Activated CD4-positive, CD25-positive, alpha-beta regulatory T cell treated with anti-CD3 and anti-CD28 coated beads, Interleukin-2, amount 50 U/mL, for 24 hours (primary cell): ENCODE measurements around the gene PALM3.

ENCODE experiments used
- ATAC-seq, 2 donors: fragments of 150-1000 bp; cut with Tn5 transposase; one replicate each; pipeline ENCODE4 v1.10.0; 2021; ENCODE audit warnings: mild to moderate bottlenecking in 1 of 2, moderate library complexity in 1 of 2

The PALM3 gene, protein sequence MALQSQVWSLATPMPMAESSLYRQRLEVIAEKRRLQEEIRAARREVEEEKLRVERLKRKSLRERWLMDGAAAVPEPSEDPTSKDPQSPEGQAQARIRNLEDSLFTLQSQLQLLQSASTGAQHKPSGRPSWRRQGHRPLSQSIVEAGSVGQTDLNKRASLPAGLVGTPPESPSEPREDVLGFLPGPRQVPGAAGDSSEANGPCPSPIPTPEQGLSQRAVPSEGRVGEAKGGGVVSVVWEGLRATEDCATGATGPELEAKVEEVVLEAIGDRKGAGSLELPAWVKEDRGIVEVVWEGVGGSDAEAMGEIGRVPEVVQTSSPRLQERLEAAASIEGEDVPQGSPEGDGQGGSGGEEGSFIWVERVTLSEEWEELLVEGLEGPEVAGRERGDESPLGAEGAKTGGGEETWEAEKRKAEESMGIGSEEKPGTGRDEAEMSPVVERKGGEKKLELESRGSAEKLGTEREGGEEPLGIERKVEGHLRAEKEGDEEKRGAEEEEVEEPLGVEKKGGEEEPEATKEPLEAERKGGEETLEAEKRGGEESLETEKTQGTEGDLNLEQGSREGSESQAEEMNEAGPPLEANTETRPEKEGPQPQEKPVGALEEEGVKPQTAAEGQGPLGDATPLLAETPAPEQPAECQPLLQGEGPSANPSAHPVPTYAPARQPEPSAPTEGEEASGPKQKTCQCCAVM

DNA sequence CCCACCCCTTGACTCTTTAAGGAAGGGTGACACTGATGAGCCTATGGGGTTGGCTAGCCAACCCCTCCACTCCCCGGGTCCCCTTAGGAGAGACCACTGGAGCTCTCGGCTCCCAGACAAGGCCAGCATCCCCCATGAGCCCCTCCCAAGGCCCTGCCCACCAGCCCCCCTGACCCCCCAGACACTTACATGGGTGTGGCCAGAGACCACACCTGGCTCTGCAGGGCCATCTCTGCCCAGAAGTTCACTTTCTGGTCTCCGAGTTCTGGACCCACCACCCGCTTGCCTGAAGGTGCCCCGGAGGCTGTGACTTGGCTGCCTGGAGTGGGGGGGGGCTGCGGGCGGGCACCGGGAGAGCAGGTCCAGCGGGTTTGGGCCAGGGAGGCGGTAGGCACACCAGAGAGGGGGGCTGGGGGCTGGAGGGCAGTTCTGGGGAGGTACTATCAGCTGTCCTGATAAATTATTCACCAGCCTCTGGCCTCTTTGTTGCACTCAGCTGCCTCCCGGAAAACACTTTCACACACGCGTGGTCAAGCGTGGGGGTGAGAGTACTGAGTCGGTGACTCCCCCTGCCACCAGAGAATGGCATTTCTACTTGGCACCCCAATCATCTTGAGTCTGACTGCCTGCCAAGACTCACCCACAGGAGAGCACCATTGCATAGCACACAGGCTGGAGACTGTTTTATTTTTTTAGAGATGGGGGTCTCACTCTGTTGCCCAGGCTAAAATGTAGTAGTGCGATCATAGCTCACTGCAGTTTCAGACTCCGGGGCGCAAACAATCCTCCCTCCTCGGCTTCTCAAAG, at the start of gene PALM3:
Gene PALM3, minus strand, starts transcription at position 326 of the 807 bp plus-strand sequence. Its CDS starts 96 bp downstream, at position 230.
- ATAC-seq, result no peak

DNA sequence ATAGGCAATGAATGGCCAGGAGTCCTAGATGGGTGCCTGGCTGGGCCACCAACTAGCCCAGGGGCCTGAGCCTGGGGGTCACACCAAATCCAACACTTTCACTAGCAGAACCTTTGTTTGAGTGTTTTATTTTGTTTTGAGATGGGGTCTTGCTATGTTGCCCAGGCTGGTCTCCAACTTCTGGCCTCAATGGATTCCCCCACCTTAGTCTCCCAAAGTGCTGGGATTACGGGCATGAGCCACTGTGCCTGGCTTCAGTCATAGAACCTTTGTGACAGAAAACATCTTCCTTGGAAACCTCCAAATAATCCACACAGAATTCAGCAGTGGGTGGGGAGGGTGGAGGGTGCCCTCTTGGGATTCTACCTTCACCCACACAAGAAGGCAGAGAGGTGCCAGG, 49.6 kb upstream of the PALM3 start:
- no peak for ATAC-seq

DNA sequence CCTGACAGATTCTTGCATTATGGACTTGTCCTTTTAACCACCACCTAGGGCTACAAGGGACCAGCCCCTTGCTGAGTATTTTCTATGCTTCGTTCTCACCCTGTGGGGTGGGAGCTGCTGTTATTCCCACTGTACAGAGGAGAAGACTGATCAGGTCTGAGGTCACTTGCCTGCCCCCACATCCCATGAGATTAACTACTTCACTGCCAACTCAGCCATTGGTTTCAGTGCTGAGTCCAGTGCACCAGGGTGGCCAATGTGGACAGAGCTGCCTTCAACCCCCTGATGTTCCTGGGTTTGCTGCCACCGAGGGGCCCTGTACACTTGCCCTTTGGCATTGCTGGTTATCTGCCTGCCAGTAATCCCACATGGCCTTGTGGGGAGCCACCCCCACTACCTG, 48.8 kb upstream of the PALM3 start:
- no peak for ATAC-seq

DNA sequence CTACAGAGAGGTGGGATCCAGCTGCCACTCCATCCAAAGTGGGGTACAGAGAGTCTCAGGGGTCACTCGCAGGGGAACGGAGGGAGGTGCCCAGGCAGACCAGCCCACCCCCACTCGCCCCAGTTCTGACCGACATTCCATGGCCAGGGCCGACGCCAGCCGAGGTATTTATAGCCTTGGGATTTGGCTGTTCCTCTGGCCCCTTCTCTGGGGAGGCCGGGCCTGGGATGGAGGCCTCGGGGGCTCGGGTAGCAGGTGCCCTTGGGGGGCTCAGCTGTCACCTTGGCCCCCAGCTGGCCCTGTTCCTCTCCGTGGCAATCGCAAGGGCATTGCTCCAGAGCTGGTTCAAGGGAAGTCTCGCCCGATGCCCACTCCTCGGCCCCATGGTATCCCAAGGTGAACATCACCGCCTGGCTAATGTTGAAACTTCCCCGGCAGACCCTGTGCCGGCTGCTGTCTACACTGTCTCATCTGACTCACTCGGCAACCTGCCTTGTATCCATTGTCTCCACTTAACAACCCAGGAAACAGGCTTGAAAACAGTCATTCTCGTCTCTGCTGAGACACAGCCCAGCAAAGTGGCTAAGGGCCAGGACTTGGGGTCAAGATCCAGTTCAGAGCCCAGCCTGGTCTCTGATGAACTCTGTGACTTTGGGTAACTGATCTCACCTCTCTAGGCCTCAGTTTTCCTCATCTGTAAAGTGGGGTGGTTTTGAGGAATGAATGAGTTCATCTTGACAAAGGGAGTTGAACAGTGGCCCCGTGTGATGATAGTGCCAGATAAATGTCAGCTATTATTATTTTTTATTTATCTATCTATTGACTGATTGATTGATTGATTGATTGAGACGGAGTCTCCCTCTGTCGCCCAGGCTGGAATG, 45.9 kb upstream of the PALM3 start:
- ATAC-seq, result no peak

DNA sequence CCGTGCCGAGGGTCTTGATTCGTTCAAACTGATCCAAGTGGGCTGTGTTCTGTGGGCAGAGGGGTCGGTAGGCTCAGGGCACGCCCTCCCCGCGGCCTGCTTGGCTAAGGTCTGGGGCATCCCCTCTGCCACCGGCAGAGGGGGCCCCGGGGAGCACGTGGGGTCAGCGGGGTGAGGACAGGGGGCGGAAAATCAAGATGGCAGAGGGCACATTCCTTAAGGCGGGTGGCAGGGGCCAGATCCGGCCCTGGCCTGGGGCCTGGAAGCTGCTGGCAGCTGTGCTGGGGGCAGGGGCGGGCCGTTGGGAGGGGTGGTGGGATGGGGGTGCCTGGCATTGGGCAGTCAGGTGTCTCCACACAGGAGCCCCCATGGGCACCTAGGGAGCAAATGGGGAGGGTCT, 45.0 kb upstream of the PALM3 start:
- no peak for ATAC-seq

DNA sequence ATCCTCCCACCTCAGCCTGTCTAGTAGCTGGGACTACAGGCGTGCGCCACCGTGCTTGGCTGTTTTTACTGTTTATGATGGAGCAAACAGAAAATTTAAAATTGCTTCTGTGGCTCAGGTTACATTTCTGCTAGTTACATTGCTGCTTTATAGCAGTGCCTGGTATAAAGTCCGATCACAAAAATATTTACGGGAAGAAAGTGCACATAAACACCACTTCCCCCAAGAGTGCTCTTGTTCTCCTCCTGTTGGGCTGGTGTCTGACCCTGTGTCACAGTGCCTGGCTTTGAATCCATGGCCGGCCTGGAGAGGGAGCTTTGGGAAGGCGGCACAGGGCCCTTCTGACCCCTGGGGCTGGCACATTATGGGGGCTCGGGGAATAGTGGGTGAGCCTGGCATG, 43.8 kb upstream of the PALM3 start:
- no peak for ATAC-seq

DNA sequence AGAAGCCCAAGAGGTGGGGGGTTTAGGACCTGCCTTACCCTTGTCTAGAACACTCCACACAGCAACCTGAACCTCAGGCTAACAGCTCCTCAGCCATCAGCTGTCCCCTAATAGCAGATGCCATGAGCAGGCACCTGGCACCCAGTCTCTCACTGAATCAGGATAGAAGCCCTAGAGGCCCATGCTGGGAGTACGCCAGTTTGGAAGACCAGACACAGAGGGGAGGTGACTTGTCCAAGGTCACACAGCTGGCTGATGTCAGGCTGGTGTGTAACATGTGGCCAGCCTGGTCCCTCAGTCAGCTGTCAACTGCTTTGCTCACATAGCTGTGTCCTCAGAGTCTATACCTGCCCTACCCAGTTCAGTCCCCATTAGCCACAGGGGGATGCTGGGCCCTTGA, 41.4 kb upstream of the PALM3 start:
- no peak for ATAC-seq

DNA sequence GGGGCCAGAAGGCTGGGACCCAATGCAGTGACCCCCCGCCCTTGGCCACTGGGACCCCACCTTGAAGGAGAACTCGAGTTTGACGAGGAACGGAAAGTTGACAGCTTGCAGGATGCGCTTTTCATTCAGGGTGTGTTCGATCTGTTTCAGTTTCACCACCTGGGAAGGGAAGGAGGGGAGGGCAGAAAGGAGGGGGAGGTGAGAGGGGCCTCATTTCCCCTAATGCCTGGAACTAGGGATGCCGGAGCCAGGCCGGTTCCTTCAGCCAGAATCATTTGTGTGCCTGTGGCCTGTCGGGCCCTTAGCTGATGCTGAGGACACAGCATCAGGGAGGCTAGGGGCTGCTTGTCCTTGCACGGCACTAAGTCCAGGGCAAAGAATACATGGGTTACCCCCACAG, 40.9 kb upstream of the PALM3 start:
- ATAC-seq, result no peak

DNA sequence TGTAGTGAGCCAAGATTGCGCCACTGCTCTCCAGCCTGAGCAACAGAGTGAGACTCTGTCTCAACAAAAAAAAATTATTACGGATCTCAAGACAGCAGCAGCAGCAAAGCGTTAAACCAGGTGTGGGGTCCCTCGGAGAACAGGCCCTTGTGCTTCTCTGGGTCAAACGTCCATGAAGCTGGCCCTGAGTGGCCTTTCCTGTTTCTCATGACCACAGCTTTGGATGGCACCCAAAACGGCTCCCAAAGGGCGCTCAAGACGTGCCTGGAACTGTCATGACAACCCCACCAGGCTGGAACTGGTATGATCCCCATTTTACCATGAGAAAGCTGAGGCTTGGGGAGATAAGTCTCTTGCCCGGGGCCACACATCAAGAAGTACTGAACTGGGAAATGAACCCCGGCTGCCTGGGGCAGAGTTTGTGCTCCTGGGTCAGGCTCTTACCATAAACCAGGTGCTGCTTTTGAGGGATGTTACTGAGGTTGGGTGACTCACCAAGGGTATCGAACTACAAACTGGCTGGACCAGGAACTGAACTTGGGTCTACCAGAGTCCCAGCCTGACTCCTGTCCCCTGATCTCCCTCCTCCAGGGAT, 40.3 kb upstream of the PALM3 start:
- no peak for ATAC-seq

DNA sequence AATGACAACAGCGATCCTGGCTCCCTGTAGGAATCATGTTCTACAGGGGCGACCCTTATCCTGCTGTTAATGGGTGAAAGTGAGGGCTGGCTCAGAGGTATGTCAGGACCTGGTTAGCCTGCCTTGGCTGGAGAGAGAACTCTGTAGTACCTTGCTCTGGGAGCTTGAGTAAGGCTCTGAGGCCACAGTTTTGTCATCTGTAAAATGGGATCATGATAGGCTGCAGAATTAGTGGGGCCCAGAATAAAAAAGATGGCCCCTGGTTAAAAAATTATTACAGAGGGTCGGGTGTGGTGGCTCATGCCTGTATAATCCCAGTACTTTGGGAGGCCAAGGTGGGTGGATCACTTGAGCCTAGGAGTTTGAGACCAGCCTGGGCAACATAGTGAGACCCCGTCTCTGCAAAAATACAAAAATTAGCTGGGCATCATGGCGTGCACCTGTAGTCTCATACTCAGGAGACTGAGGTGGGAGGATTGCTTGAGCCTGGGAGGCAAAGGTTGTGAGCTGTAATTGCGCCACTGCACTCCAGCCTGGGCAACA, 39.2 kb upstream of the PALM3 start:
- no peak for ATAC-seq

DNA sequence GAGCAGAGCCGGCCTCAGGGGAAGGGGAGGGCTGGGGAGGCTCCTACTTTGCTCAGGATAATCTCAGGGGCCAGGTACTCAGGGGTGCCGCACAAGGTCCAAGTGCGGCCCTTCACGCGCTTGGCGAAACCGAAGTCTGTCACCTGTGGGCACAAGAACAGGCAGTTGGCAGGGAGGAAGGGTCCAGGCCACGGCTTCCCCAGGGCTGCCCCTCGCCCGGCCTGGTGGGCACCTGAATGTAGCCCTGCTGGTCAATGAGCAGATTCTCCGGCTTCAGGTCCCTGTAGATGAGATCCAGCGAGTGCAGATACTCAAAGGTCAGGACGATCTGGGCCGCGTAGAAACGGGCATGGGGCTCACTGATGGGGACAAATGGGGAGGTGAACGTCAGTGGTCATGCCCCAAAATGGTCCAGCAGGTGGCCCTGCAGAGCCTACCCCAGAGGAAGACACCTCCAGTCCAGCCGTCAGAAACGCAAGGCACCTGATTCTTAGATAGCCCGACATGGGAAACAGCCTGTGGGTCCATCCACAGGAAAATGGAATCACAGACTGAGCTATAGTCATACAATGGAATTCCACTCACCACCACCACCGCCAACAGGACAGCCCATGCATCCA, 35.8 kb upstream of the PALM3 start:
- ATAC-seq, result no peak

DNA sequence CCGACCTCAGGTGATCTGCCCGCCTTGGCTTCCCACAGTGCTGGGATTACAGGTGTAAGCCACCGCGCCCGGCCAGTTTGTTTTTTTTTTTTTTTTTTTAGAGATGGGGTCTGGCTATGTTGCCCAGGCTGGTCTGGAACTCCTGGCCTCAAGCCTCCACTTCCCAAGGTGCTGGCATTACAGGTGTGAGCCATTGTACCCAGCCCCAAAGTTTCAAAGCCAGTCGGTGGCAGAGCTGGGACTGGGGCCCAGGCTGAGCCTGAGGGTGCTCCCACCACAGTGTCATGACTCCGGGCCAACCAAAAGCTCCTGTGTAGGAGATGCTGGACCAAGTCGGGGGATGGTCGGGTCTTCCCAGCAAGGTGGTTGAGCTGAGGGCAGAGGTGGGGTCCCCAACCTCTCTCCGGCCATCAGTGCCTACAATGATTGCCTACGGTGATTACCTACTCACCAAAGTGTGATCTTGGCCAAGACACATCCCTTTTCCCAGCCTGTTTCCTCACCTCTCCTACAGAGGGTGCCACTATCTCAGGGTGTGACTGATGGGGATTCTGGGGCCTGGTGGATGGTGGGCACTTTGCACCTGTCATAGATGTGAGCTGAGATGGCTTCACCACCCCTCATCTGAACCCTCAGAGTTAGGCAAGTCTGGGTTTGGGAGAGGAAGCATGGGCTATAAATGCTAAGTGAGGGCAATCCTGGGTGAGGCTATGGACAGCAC, 34.6 kb upstream of the PALM3 start:
- no peak for ATAC-seq

DNA sequence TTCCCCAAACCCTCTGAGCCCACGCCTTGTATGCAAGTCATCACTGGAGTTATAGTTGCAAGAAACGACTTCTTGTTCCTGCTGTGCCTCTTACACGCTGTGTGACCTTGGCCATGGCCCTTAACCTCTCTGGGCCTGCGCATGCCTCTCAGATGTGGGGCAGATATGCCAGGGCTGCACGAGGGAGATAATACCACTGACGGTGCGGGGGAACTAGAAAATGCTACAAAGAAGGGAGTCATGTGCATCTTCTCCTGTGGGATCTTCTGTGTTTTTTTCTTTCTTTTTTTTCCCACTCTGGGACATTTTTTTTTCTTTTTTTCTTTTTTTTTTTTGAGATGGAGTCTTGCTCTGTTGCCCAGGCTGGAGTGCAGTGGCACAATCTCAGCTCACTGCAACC, 33.0 kb upstream of the PALM3 start:
- ATAC-seq, result no peak

DNA sequence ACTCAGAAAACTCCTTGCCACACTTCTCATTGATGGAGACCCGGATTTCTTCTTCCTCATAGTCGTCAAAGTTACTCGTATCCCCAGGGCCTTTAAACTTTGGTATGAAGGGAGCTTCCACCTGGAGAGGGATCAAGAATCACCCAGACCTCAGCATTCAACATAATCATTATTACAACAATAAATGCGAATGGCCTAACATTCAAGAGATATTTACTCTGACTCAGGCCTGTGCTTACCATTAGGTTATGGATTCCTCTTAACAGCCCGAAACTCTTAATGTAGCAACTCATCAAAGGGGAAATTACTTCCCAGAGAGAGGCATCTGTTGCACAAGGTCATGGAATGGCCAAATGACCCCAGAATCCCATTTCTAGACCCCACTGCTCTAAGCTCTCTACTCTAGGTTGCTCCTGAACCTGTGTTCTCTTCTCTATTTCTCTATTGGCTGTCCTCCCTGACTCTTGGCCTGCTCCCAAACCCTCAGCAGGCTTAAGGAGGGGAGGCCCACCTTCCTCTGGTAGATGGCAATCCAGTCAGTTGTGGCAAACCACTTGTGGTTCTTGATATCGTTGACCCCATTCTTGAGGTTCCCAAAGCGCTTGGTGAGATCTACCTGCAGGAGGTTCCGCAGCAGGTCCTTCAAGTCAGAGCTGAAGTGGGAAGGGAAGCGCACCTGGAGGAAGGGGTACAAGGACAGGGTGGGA, 31.4 kb upstream of the PALM3 start:
- ATAC-seq, result no peak

DNA sequence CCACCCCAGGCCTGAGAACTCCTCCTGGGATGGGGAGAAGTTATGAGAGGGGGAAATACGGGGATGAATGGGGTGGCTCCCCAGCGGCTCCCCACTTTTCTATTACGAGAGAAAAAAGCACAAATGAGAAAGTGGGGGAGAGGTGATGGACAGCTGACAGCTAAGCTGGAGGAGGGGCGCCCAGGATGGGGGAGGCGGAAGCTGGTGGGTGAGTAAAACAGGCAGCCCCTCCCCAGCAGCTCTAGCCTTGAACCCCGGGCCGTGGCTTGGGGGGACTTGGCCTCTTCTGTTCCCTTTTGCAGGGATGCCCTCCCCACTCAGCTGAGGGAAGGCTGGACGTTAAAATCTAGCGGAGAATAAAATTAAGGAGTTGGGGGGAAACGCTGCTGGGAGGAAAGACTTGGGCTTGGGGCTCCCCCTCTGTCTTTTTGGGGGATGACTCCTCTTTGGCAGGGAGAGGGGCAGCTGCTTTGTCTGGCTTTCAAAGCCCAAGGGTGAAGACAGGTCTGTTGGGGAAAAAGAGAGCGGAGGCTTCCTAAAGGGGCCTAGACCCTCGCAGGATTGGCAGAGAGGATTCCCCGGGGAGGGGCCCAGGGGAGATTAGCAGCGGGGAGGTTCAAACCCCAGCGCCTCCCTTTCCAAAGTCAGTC, 30.1 kb upstream of the PALM3 start:
- ATAC-seq, result no peak

DNA sequence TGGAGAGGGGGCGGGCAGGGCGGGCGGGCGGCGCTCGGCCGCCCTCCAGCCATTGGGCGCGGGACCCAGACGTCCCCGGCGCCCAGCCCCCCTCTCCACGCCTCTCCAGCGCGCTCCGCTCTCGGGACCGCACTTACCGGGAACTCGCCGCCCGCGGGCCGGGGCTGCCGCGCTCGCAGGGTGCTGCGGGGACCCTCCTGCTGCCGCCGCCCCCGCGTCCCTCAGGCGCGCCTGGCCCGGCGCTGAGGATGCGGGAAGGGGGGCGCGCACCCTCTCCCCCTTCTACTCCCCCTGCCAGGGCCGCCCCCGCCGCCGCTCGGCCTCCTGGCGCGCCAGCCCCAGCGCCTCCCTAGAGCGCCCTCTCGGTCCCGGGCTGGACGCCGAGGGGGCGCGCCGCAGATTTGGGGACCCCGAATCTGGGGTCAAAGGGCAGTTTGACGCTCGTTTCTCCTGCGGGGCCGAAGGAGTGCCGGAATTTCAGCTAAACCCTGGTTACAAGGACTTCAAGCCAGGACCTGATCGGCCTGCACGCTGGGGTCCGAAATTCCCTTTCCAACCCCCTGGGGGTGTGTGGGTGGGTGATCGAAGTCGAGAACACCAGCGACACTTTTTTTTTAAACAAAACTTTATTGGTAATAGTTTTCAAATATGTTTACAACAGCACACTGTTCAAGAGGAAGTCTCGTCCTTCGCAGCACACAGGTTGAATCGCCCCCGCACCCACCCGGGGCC, 29.4 kb upstream of the PALM3 start:
- ATAC-seq, result peak; percentile 72 to 78

DNA sequence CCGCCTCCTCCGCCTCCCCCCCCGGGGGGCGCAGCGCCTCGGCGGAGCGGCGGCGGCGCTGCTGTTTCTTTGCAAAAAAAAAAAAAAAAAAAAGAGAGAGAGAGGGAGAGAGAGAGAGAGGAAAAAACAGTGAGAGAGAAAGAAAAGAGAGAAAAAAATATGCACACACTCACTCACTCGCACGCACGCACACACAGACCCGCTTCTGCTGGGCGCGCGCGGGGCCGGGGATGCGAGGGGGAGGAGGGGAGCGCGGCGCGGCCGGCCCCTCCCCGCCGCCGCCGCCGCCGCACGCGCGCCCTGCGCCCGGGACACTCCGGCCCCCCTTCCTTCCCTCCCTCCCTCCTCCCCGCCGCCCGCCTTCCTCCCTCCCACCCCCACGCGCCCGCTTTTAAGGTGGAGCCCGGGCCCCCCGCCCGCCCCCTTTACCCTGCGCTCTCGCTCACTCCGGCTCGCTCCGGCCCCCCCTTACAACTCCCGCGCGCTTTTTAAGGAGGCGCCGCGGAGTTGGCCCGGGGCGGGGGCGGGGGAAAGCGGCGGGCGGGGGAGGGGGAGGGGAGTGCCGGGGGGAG, 28.7 kb upstream of the PALM3 start, which contains the start of gene SAMD1:
Gene SAMD1, minus strand, starts transcription at position 243 of the 572 bp plus-strand sequence.
- peak; percentile 60 to 65 for ATAC-seq
